Measurements from ENCODE around the gene CCDC127.
"Not testable (repeated sequence)": the region's sequence is repeated elsewhere in the genome, so short reads cannot be mapped to it uniquely, and the experiment has no call there.

CCDC127 gene

DNA sequence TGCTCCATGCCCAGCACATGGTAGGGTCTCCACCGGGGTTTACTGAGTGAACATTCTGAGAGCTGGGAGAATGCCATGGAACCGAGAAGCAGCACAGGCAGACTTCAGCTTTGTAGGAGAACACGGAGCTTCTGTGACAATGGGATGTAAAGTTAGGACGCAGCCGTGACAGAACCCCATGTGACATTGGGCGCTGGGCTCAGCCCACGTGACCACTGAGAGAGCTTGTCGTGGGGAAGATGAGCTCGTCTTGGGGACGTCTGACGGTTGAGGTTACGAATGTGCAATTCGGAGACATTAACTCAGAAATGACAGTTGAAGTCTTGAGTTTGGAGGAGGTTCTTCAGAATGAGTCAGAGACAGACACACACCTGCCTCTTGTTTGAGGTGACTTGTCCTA is 13.7 kb upstream of the CCDC127 start:
- no peak for DNase-seq

- DNase-seq = no peak
These were observed 12.8 kb upstream of the CCDC127 start for GRCh38 chr5:230711-231110.

GRCh38 chr5:228886-229285 is 10.9 kb upstream of the CCDC127 start:
- no peak for DNase-seq

GRCh38 chr5:227375-227774 is 9.4 kb upstream of the CCDC127 start:
- not testable (repeated sequence) for DNase-seq

DNA sequence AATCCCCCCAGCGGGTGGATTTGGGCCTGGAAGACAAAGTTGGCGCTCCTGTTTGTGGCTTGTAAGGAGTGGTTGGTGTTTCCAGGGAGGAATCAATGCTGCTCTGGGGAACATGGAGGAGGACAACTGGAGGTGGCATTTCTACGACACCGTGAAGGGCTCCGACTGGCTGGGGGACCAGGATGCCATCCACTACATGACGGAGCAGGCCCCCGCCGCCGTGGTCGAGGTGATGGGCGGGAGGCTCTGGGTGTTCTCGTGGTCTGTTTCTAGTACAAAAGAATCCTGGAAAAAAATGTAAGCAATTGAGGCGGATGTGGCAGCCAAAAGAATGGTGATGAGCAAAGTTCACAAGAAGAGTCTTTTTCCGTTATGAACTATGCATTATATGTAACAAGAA is 7.4 kb upstream of the CCDC127 start:
- DNase-seq = no peak

- no peak for DNase-seq
These were observed 5.8 kb upstream of the CCDC127 start for GRCh38 chr5:223791-224190.

DNA sequence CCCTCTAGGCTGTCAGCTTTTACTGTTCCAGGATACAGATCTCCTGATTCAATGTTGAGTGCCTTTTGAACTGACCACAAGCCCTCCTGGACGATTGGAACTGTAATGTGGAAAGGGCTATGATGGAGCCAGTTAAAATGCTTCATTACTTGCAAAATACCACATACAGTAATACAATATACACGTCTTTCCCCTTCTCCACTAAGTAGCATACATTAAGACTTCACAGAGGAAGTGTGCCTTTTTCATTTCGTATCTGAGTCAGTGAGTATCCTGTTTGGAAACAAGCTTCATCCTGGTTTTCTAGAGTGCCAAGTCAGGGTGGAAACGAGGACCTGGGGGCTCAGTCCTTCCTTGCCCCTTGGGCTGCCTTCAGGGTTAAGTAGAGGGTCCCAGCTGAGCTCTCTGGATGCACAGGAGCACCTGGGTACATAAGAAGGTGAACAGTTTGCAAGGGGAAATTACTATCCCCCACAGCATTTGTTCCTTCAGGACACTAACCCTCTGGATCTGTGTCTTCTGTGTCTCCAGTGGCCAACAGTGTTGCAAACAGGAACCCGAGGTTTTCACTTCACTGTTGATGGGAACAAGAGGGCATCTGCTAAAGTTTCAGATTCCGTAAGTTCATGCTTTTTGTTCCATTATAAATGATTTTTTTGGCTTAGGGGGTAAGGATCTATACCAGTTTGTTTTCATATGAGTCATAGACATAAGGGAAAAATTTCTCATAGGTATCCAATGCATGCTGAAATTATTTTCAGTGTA is 5.2 kb upstream of the CCDC127 start:
- not testable (repeated sequence) for DNase-seq

GRCh38 chr5:219991-220390 is 2.0 kb upstream of the CCDC127 start:
- no peak for DNase-seq

DNA sequence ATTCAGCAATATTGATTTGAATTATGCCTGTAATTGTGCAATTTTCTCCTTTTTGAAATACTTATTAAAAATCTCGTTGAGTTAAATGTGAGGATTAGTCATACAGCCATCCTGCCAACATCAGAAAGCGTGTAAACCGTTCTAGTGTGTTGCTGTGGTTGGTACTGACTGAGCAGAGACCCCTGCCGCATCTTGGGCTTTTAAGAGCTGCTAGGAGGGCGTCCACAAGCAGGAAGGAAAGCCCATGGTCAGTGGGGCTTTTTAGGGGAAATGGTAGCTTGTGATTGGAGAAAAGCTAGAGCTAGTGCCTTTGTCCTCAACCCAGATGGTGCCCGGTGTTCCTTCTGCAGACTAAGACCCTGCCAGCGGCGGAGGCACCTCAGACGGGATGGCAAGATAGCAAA is 1.5 kb upstream of the CCDC127 start:
- DNase-seq = no peak

GRCh38 chr5:218457-219291 is 721 bp upstream of the CCDC127 start:
- DNase-seq = peak; percentile 8 to 10

- DNase-seq = not testable (repeated sequence)
These were observed 1.9 kb downstream of the CCDC127 start for GRCh38 chr5:216076-216475.

DNA sequence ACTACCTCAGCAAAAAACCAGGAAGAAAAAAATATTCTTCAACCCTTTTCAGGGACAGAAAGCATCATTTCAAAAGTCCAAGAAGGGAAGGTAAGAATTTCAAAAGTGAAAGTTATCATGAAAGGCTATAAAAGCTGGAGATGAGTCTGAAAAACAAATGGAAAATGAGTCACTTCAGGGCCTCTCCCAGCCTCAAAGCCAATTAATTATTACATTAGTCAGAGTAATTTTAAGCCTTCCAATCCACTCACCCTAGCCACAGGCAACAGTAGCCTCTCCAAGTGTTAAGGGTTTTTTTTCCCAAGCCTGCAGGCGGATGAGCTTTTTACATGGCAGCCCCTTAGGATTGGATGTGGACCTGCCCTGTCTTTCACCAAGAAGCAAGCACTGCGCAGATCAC is 2.7 kb downstream of the CCDC127 start:
- not testable (repeated sequence) for DNase-seq

DNA sequence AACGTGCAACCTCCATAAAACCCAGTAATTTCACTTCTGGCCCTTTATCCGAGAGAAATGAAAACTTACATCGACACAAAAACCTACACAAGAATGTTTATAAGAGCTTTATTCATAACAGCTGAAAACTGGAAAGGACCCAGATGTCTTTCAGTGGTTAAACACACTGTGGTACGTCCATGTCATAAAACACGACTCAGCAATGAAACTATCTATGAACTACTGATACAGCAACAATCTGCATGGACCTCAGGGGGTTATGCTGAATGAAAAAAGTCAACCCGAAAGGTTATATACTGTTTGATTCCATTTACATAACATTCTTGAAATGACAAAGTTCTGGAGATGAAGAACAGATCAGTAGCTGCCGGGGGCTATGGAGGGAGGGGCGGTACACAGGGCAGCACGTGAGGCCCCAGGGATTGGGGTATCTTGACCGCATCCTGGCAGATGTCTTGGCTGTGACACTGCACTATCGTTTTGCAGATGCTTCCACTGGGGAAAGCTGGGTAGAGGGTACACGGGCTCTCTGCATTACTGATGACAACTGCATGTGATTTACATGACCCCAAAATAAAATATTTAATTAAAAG is 4.1 kb downstream of the CCDC127 start:
- DNase-seq = no peak

DNA sequence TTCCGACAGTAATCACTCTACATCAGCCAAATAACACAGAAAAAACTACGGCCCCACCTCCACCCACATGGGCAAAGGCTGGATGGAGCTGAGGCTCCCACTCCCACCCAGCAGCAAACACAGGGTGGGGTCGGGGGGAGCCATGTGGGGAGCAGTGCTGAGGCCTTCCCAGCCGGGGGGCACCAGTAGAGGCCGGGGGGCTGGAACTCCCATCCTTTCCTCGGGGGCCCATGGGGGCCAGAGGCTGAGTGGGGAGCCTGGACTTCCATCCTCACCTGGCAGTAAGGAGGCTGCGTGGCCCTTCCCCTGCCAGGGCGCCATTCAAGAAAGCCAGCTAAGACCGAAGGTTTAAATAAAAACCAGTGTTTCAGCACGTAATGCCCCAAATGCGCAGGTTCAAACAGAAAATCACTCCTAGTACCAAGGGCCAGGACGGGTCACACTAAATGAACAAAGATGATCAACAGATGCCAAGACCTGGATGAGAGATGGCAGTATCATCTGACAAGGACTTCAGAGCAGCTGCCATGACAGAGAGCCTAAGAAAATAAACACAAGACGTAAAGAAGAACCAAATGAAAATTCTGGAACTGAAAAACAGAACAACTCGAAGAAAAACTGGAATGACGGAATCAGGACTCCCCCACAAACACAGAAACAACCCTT is 9.4 kb downstream of the CCDC127 start:
- no peak for DNase-seq

- no peak for DNase-seq
These were observed 10.4 kb downstream of the CCDC127 start for GRCh38 chr5:207599-207998.

- no peak for DNase-seq
These were observed 10.9 kb downstream of the CCDC127 start for GRCh38 chr5:206927-207536.

DNA sequence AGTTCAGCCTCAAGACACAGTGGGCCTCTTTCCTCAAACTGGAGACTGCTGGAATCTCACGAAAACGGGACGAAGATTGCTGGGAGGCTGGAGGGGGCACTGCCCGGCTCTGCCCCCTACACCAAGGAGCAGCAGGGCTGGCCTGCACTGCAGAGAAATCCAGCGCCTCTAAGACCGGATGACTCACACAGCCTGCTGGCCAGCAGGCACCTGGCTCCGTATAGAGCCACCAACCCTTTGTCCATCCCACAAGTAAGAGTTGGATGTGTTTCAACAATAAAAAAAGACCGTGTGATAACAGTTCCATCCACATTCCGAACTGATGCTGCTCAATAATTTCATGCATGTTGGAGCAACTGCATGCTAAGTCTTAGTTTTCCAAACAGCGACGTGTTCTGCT is 11.5 kb downstream of the CCDC127 start:
- no peak for DNase-seq

DNA sequence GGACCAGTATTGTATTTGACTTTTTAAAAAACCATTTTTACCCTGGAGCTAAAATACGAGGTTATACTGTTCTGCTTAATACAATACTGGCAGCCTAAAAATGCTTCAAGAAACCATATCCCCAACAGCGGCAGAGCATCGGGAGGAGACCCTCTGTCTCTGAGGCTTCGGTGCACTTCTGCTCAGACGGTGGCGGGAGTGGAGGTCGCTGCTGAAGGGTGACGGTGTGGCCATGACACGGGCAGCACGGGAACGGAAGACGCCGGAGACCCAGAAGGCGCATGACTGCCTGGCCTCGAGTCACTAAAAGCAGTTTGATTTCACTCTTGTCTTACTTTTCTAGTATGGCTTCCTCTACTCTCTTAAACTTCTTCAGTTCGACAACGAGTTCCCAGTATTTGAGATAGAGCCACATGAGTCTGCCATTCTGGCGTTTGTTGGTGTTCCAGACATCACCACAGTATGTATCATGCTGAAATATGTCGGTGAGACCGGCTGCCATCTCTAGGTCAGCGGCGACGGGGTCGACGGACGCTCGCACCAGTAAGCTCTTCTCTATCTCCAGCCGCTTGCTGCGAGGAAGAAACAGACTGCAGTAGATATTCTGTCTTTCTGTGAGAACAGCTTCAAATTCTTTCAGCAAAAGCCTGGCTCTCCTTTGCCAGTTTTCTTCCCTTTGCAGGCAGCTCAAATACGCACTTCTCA is 12.8 kb downstream of the CCDC127 start:
- no peak for DNase-seq

GRCh38 chr5:204462-204861 is 13.5 kb downstream of the CCDC127 start:
- no peak for DNase-seq

DNA sequence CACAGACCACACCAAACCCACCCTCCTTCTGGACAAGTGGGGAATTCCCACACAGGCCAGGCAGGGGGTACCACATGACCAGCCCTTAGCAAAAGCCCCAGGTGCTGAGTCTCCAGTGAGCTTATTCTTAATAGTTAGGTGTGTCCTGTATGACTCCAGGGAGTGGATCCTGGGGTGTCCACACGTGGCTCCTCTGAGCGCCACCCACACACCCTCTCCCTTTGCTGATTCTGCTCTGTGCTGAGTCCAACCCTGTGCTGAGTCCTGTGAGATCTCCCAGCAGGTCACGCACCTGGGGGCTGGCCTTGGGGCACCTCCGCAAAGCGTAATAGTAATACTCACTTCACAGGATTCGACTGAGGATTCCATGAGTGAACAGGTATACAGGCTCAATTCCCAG is 14.0 kb downstream of the CCDC127 start:
- no peak for DNase-seq

DNA sequence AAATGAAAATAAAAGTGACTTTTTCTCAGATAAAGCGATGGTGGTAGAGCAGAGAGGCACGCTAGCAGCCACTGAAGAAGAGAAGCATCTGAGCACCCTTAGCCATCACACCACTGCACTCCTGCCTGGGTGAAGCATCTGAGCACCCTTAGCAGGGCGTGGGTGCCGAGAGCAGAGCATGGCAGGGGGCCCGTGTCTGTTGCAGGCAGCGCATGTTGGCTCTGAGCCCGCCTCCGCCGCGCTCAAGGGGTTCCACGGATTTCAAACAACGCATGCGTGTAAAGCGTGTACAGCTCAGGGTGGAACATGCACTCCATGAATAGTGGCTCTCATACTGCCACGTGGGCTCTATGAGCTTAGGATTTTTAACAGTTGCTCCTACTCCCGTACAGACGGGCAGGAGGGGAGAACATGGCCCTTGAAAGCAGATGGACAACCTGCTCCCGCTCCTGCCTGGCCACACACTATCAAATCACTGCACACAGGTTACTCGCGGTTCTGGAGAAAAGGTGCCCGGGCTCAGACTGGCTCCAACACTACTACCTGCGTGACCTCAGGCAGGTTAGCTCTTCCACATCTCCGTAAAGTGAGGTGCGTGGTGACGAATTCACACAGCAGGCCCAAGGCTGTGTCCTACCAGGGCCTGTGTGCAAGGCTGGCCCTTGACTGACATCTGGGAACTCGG is 14.6 kb downstream of the CCDC127 start:
- DNase-seq = no peak

GRCh38 chr5:201672-202071 is 16.3 kb downstream of the CCDC127 start:
- no peak for DNase-seq
